K562 (cell line): Measurements from ENCODE around the gene BSPRY. TPM values are rescaled to one million over a fixed set of nuclear protein-coding genes. Genes with fewer than 3 reads are reported as not detected.
A peak's percentile ranks its signal among the peaks of the same experiment; 100 is the strongest.

ENCODE experiments used
- ATAC-seq: fragments of 200-7000 bp; cut with Tn5 transposase; 3 replicates; pipeline ENCODE4 v1.9.1; 2020; ENCODE audit warnings: moderate library complexity
- BruUV-seq: library from RNA; stranded (reverse); fragments of 400-500 nt; replicated peaks from 2 replicates; lab custom pipeline; 2021; lab: Mats Ljungman, UMichigan
- CTCF ChIA-PET: fragments of 300-600 bp; formaldehyde crosslinking; extraction: SDS; loops from one replicate; lab custom pipeline; 2021; ENCODE audit warnings: low intra/inter-chr PET ratio; lab: Yijun Ruan, JAX
- POLR2A ChIA-PET: fragments of 300-600, 350-650 bp; sonication (Branson Sonifier 250); formaldehyde crosslinking; extraction: SDS; loops from one replicate; lab custom pipeline; 2021; ENCODE audit warnings: antibody characterized with exemption, inconsistent platforms; lab: Yijun Ruan, JAX
- DNase-seq, 4 experiments: peaks; one replicate each; pipeline versions ENCODE4 v3.0.0 to v3.0.0-alpha.2; 2011 to 2018; ENCODE audit warnings: low spot score in 3 of 4, mixed read lengths in 3 of 4; ENCODE audit errors: extremely low read depth in 1 of 4
- FAIRE-seq: peaks from 2 replicates; lab custom pipeline; 2011; peaks lifted over from hg19 to GRCh38; lab: Jason Lieb, UNC
- H2AFZ ChIP-seq: 2 replicates; pipeline ENCODE4 v1.6.0; 2011; ENCODE audit warnings: low read depth, low read length, control low read depth, inconsistent platforms
- H3K27ac ChIP-seq: fragments of 200-600 bp; 3 replicates; pipeline ENCODE4 v1.8.0; 2011; ENCODE audit warnings: low read depth, mild to moderate bottlenecking, control low read depth, inconsistent platforms, low read length, moderate library complexity, mixed read lengths; ENCODE audit errors: extremely low read depth
- H3K27me3 ChIP-seq, 2 experiments: fragments of 300-600 bp in 1 of 2; 2 replicates in 1 of 2; 3 replicates in 1 of 2; pipeline versions ENCODE4 v1.6.0 to v1.8.0; 2011; ENCODE audit warnings: inconsistent platforms in 2 of 2, low read length in 2 of 2, mild to moderate bottlenecking in 1 of 2, mixed read lengths in 1 of 2, moderate library complexity in 1 of 2; ENCODE audit not compliant: control insufficient read depth in 2 of 2, insufficient read depth in 2 of 2
- H3K36me3 ChIP-seq: fragments of 300-600 bp; 3 replicates; pipeline ENCODE4 v1.8.0; 2011; ENCODE audit warnings: mild to moderate bottlenecking, low read length, inconsistent platforms; ENCODE audit not compliant: control insufficient read depth, insufficient read depth
- H3K4me1 ChIP-seq, 2 experiments: fragments of 200-600 bp in 1 of 2; replicated peaks in 1 of 2; 2 replicates in 1 of 2; 3 replicates in 1 of 2; pipeline versions ENCODE4 v1.5.1 to v1.8.0; 2011; ENCODE audit warnings: inconsistent platforms in 2 of 2, low read length in 2 of 2, mild to moderate bottlenecking in 1 of 2, mixed read lengths in 1 of 2, moderate library complexity in 1 of 2; ENCODE audit not compliant: control insufficient read depth in 2 of 2, insufficient read depth in 2 of 2
- H3K4me2 ChIP-seq: 2 replicates; pipeline ENCODE4 v1.6.1; 2011; ENCODE audit warnings: low read length, control low read depth, inconsistent platforms, mixed read lengths; ENCODE audit not compliant: insufficient read depth
- H3K4me3 ChIP-seq: fragments of 200-600 bp; sonication (generic), shearing (Covaris generic); 2 replicates; pipeline ENCODE4 v1.5.1; 2016; ENCODE audit warnings: control low read depth, inconsistent platforms
- H3K79me2 ChIP-seq: fragments of 200-600 bp; 3 replicates; pipeline ENCODE4 v1.8.0; 2011; ENCODE audit warnings: low read length, inconsistent platforms; ENCODE audit not compliant: control insufficient read depth, insufficient read depth
- H3K9ac ChIP-seq, 2 experiments: 2 replicates each; pipeline versions ENCODE4 v1.6.0 to v1.6.1; 2011; ENCODE audit warnings: low read depth in 2 of 2, low read length in 2 of 2, control low read depth in 1 of 2, inconsistent platforms in 1 of 2, mild to moderate bottlenecking in 1 of 2, mixed read lengths in 1 of 2; ENCODE audit not compliant: insufficient read depth in 1 of 2
- H3K9me1 ChIP-seq: one replicate; pipeline ENCODE4 v1.6.0; 2011; ENCODE audit warnings: inconsistent platforms, mild to moderate bottlenecking, low read length, moderate library complexity; ENCODE audit not compliant: control insufficient read depth, insufficient read depth
- H3K9me3 ChIP-seq: replicated peaks from 2 replicates; pipeline ENCODE4 v1.5.1; 2011; ENCODE audit warnings: low read depth, low read length, inconsistent platforms; ENCODE audit not compliant: control insufficient read depth, insufficient read depth
- H4K20me1 ChIP-seq: replicated peaks from 2 replicates; pipeline ENCODE4 v1.6.1; 2011; ENCODE audit warnings: low read length, inconsistent platforms, mixed read lengths; ENCODE audit not compliant: control insufficient read depth, insufficient read depth
- FOS ChIP-seq: IDR thresholded peaks from 3 replicates; pipeline ENCODE4 v1.6.1; 2011; ENCODE audit not compliant: insufficient read length; ENCODE audit errors: extremely low read depth
- FOSL1 ChIP-seq: fragments of 200-800 bp; sonication (Bioruptor generic); conservative IDR thresholded peaks from 2 replicates; pipeline ENCODE4 v1.6.1; 2016; ENCODE audit warnings: missing genetic modification characterization, missing compliant biosample characterization
- NFIC ChIP-seq: fragments of 450-650 bp; IDR thresholded peaks from 2 replicates; pipeline ENCODE4 v1.6.1; 2017; ENCODE audit warnings: mild to moderate bottlenecking, inconsistent platforms
- NFIX ChIP-seq: fragments of 250-450 bp; sonication (Bioruptor Pico); IDR thresholded peaks from 2 replicates; pipeline ENCODE4 v1.4.0; 2020; ENCODE audit warnings: low read depth, mild to moderate bottlenecking, moderate library complexity
- PCBP2 ChIP-seq: fragments of 200-400 bp; formaldehyde crosslinking; IDR thresholded peaks from 2 replicates; pipeline ENCODE4 v1.6.1; 2018; ENCODE audit warnings: low read length, low read depth, mild to moderate bottlenecking, moderate library complexity; ENCODE audit not compliant: poor library complexity, severe bottlenecking
- WGBS: fragments of 100-300 bp; shearing (Covaris generic); methylation state at CpG from one replicate; pipeline ENCODE4 v1.1.6; 2016; ENCODE audit warnings: low coverage, mixed read lengths; ENCODE audit not compliant: insufficient coverage; ENCODE audit errors: missing lambda C conversion rate; 5-methylcytosine and 5-hydroxymethylcytosine counted together
- in situ Hi-C: fragments of 300-500 bp; cut with MboI; formaldehyde crosslinking; loops from 4 replicates; pipeline ENCODE4 v1.15.0; 2018; ENCODE audit warnings: inconsistent platforms, mixed read lengths
- intact Hi-C: fragments of 100-400 bp; cut with micrococcal nuclease; formaldehyde crosslinking; loops from 2 replicates; pipeline ENCODE4 v1.14.2; 2022
- polyA plus RNA-seq, 8 experiments: library from polyadenylated mRNA; depleted of rRNA in 4 of 8; stranded (reverse) in 5 of 8; unstranded in 3 of 8; fragments of >200 nt; fragmentation: Nextera tagmentation in 2 of 8; fragmentation: Illumina TruSeq in 1 of 8; extraction: Ambion mirVana in 2 of 8; extraction: Trizol in 1 of 8; gene quantifications; 2 replicates each; pipeline versions ENCODE4 v1.2.1 to v1.2.3, GENCODE V29; 2011 to 2014; ENCODE audit warnings: inconsistent platforms in 1 of 8, missing spikeins in 1 of 8
- total RNA-seq, 7 experiments: library from RNA; depleted of rRNA in 6 of 7; stranded (reverse); fragments of >200 nt in 6 of 7; fragmentation: Illumina TruSeq in 2 of 7; extraction: Trizol in 2 of 7; gene quantifications; 2 replicates each; pipeline versions ENCODE4 v1.2.1 to v1.2.3, GENCODE V29; 2011 to 2021; ENCODE audit warnings: low replicate concordance in 1 of 7
- TF ChIP-seq, protein P1 (sequence below), 2 experiments: fragments of 450-650 bp in 1 of 2; sonication (generic) in 1 of 2; formaldehyde crosslinking in 1 of 2; IDR thresholded peaks in 1 of 2; conservative IDR thresholded peaks in 1 of 2; 2 replicates each; pipeline versions ENCODE4 v1.6.1 to v1.8.1; 2016 to 2023; ENCODE audit warnings: mild to moderate bottlenecking in 2 of 2, moderate library complexity in 2 of 2, inconsistent platforms in 1 of 2, missing genetic modification reagents in 1 of 2

Gene BSPRY
- total and polyA plus RNA-seq, 9 of the 15 experiments (the other 6 are each of a cell fraction or from before 2014, with no cell fraction given) = 0.07 to 0.67 (median 0.18) TPM

DNA sequence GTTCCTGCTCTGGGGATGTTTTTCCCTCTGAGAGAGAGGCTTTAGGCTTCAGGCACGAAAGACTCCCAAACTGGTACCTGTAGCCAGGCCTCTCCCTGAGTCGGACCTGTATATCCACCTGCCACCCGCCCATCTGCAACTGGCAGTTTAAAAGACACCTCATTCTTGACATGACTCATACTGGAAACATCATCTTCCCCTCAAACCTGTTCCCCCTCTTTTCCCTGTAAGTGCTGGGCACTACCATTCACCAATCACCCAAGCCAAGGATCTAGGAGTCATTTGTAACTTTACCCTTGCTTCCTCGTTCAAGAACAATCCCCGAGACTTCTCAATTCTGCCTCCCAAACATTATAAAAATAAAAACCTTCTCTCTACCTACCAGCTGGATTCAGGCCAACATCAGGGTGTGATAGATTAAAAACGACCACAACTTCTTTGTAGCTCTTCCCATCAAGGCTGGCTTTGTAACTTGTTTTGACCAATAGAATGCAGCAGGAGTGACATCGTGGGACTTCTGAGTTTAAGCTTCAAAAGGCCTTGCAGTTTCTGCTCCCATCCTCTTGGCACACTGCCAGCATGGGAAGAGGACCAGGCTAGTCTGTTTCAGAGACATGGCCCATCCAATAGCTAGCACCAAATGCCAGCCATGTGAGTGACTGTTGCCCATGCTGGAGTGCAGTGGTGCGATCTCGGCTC lies 7.5 kb upstream of the BSPRY start:
- FAIRE-seq = no peak
- Histone ChIP-seq H3K27ac (no peak overlapping the region), H2AFZ (peak overlapping the region; percentile 3), H4K20me1 (no peaks in the 10 kb centered on the region), H3K4me1 (peaks cover 13 to 16% of the 10 kb centered on the region in 2 experiments; a peak in 4 of 5 replicates), H3K4me3 (no peak overlapping the region), H3K4me2 (no peak overlapping the region), H3K9me3 (no peaks in the 10 kb centered on the region), H3K36me3 (no peaks in the 10 kb centered on the region), H3K9me1 (no peaks in the 10 kb centered on the region), H3K9ac (no peak overlapping the region), H3K27me3 (no peaks in the 10 kb centered on the region), H3K79me2 (no peaks in the 10 kb centered on the region)
- peak; percentile 91 for TF ChIP-seq NFIX (CRISPR knock-in tag)
- TF ChIP-seq, protein P1, sequence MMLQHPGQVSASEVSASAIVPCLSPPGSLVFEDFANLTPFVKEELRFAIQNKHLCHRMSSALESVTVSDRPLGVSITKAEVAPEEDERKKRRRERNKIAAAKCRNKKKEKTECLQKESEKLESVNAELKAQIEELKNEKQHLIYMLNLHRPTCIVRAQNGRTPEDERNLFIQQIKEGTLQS (IDR thresholded peaks at IDR 0.05) = peak; percentile 30; the same call in 1 of the 2 replicates
- TF ChIP-seq, protein P1 (CRISPR knock-in tag; conservative IDR thresholded peaks at IDR 0.05) = no peak
- 0 out of 2 replicates have a peak, but pooled peaks have one; percentile 31 for TF ChIP-seq FOSL1 (tag)
- no peak for TF ChIP-seq PCBP2
- TF ChIP-seq NFIC = peak; percentile 99
- TF ChIP-seq FOS = no peak
- in situ Hi-C loops = no loop called here
- POLR2A ChIA-PET = interaction anchor here (0.6 to 1.6 kb wide), 2 partner anchors 20 to 1171 kb away, joined by 3 to 4 read pairs; no protein-coding TSS in a partner anchor
- intact Hi-C loops = no loop called here
- no peak for ATAC-seq
- CTCF ChIA-PET = no interaction called here
- BruUV-seq = no TSS peak
- peak in 1 of 4 experiments; percentile 47 for DNase-seq
- WGBS = 44% methylated on average over 9 of the region's 9 CpGs
